H9 (cell line): Measurements from ENCODE around the gene GAS6. TPM values are rescaled to one million over a fixed set of nuclear protein-coding genes. Genes with fewer than 3 reads are reported as not detected.
A peak's percentile ranks its signal among the peaks of the same experiment; 100 is the strongest.

Experiments used
- DNase-seq: peaks from one replicate; pipeline ENCODE4 v3.0.0-alpha.2; 2017
- H2AFZ ChIP-seq: one replicate; pipeline ENCODE4 v1.6.1; 2013; ENCODE audit warnings: mild to moderate bottlenecking, low read length, control low read depth, moderate library complexity
- H2AK5ac ChIP-seq: 2 replicates; pipeline ENCODE4 v1.6.1; 2013; ENCODE audit warnings: low read length, control low read depth, mixed read lengths; ENCODE audit not compliant: insufficient read length
- H2BK120ac ChIP-seq: one replicate; pipeline ENCODE4 v1.6.1; 2013; ENCODE audit warnings: low read depth, mild to moderate bottlenecking, low read length, control low read depth, inconsistent platforms; ENCODE audit not compliant: poor library complexity, severe bottlenecking
- H2BK12ac ChIP-seq: 2 replicates; pipeline ENCODE4 v1.6.1; 2013; ENCODE audit warnings: low read length, control low read depth, mixed read lengths, low read depth; ENCODE audit not compliant: insufficient read length
- H2BK15ac ChIP-seq: 2 replicates; pipeline ENCODE4 v1.6.1; 2013; ENCODE audit warnings: low read depth, low read length, control low read depth
- H2BK20ac ChIP-seq: one replicate; pipeline ENCODE4 v1.6.1; 2013; ENCODE audit warnings: low read depth, mild to moderate bottlenecking, low read length, control low read depth, inconsistent platforms; ENCODE audit not compliant: poor library complexity, severe bottlenecking
- H2BK5ac ChIP-seq: 2 replicates; pipeline ENCODE4 v1.6.1; 2013; ENCODE audit warnings: low read length, control low read depth, mixed read lengths; ENCODE audit not compliant: insufficient read length
- H3K14ac ChIP-seq: 2 replicates; pipeline ENCODE4 v1.6.1; 2013; ENCODE audit warnings: low read length, control low read depth; ENCODE audit not compliant: insufficient read depth
- H3K18ac ChIP-seq: 2 replicates; pipeline ENCODE4 v1.6.1; 2013; ENCODE audit warnings: low read depth, mild to moderate bottlenecking, mixed read lengths, low read length, control low read depth; ENCODE audit not compliant: insufficient read length
- H3K23ac ChIP-seq: 2 replicates; pipeline ENCODE4 v1.6.1; 2013; ENCODE audit warnings: low read length, control low read depth, mixed read lengths, low read depth; ENCODE audit not compliant: insufficient read length
- H3K23me2 ChIP-seq: 2 replicates; pipeline ENCODE4 v1.6.1; 2013; ENCODE audit warnings: low read depth, mild to moderate bottlenecking, mixed read lengths, low read length, control low read depth; ENCODE audit not compliant: insufficient read length, poor library complexity, severe bottlenecking
- H3K27ac ChIP-seq: 2 replicates; pipeline ENCODE4 v1.5.1; 2013; ENCODE audit warnings: low read length, control low read depth, mixed read lengths, low read depth; ENCODE audit not compliant: insufficient read length
- H3K27me3 ChIP-seq: 2 replicates; pipeline ENCODE4 v1.6.1; 2013; ENCODE audit warnings: low read length, control low read depth, inconsistent platforms; ENCODE audit not compliant: insufficient read depth
- H3K4ac ChIP-seq: 2 replicates; pipeline ENCODE4 v1.6.1; 2013; ENCODE audit warnings: low read depth, mild to moderate bottlenecking, control low read depth, inconsistent platforms, low read length, moderate library complexity
- H3K4me1 ChIP-seq: 2 replicates; pipeline ENCODE4 v1.6.1; 2013; ENCODE audit warnings: low read length, control low read depth, inconsistent platforms; ENCODE audit not compliant: insufficient read depth
- H3K4me2 ChIP-seq: 2 replicates; pipeline ENCODE4 v1.6.1; 2013; ENCODE audit warnings: low read length, control low read depth, mixed read lengths; ENCODE audit not compliant: insufficient read length, insufficient read depth
- H3K56ac ChIP-seq: 2 replicates; pipeline ENCODE4 v1.6.1; 2013; ENCODE audit warnings: low read depth, mild to moderate bottlenecking, mixed read lengths, low read length, control low read depth; ENCODE audit not compliant: insufficient read length
- H3K79me1 ChIP-seq: 2 replicates; pipeline ENCODE4 v1.6.1; 2013; ENCODE audit warnings: low read depth, mild to moderate bottlenecking, moderate library complexity, low read length, control low read depth, inconsistent platforms; ENCODE audit not compliant: insufficient read depth, poor library complexity, severe bottlenecking
- H3K79me2 ChIP-seq: 2 replicates; pipeline ENCODE4 v1.6.1; 2013; ENCODE audit warnings: low read length, control low read depth, inconsistent platforms; ENCODE audit not compliant: insufficient read depth
- H3K9ac ChIP-seq: 2 replicates; pipeline ENCODE4 v1.6.1; 2013; ENCODE audit warnings: low read length, control low read depth, mixed read lengths; ENCODE audit not compliant: insufficient read length; ENCODE audit errors: extremely low read depth
- H3K9me3 ChIP-seq: one replicate; pipeline ENCODE4 v1.6.1; 2013; ENCODE audit warnings: low read depth, low read length, inconsistent platforms; ENCODE audit not compliant: control insufficient read depth
- H3T11ph ChIP-seq: one replicate; pipeline ENCODE4 v1.6.1; 2013; ENCODE audit warnings: mild to moderate bottlenecking, low read length, control low read depth, inconsistent platforms
- H4K20me1 ChIP-seq: one replicate; pipeline ENCODE4 v1.6.1; 2013; ENCODE audit not compliant: control insufficient read depth, insufficient read length, insufficient read depth
- H4K5ac ChIP-seq: 2 replicates; pipeline ENCODE4 v1.6.1; 2013; ENCODE audit warnings: low read depth, mild to moderate bottlenecking, mixed read lengths, low read length, control low read depth; ENCODE audit not compliant: insufficient read length
- H4K8ac ChIP-seq: replicated peaks from 2 replicates; pipeline ENCODE4 v1.6.1; 2013; ENCODE audit warnings: low read length, control low read depth, mixed read lengths, low read depth; ENCODE audit not compliant: insufficient read length
- H4K91ac ChIP-seq: 2 replicates; pipeline ENCODE4 v1.6.1; 2013; ENCODE audit warnings: low read depth, mild to moderate bottlenecking, moderate library complexity, mixed read lengths, low read length, control low read depth; ENCODE audit not compliant: insufficient read length
- H3K27ac Mint-ChIP-seq, 3 experiments: 2 replicates in 2 of 3; 3 replicates in 1 of 3; pipeline ENCODE4 v1.8.0; 2020 to 2021; ENCODE audit warnings: mixed read lengths in 3 of 3, mild to moderate bottlenecking in 1 of 3, moderate library complexity in 1 of 3
- H3K27me3 Mint-ChIP-seq: 2 replicates; pipeline ENCODE4 v1.8.0; 2021; ENCODE audit warnings: low read depth, mild to moderate bottlenecking, moderate library complexity, mixed read lengths
- H3K36me3 Mint-ChIP-seq, 3 experiments: 2 replicates in 2 of 3; 3 replicates in 1 of 3; pipeline ENCODE4 v1.8.0; 2020 to 2021; ENCODE audit warnings: low read depth in 3 of 3, mixed read lengths in 3 of 3; ENCODE audit not compliant: insufficient read depth in 1 of 3
- H3K4me1 Mint-ChIP-seq, 2 experiments: 2 replicates each; pipeline ENCODE4 v1.8.0; 2020; ENCODE audit warnings: mixed read lengths in 2 of 2
- H3K4me3 Mint-ChIP-seq, 2 experiments: 2 replicates in 1 of 2; 3 replicates in 1 of 2; pipeline ENCODE4 v1.8.0; 2020 to 2021; ENCODE audit warnings: mild to moderate bottlenecking in 2 of 2, mixed read lengths in 2 of 2, moderate library complexity in 1 of 2
- H3K9me3 Mint-ChIP-seq, 2 experiments: 2 replicates in 1 of 2; 3 replicates in 1 of 2; pipeline ENCODE4 v1.8.0; 2020; ENCODE audit warnings: mild to moderate bottlenecking in 2 of 2, mixed read lengths in 2 of 2, moderate library complexity in 1 of 2
- CTCF ChIP-seq: fragments of 200-600 bp; sonication (generic); conservative IDR thresholded peaks from 3 replicates; pipeline ENCODE4 v1.8.0; 2021; ENCODE audit warnings: antibody characterized with exemption, mild to moderate bottlenecking
- WGBS: extraction: QIAGEN DNeasy Blood & Tissue Kit; methylation state at CpG from one replicate; pipeline ENCODE4 v1.1.7; 2013; ENCODE audit warnings: missing lambda C conversion rate, low lambda C conversion rate, mixed read lengths; ENCODE audit not compliant: insufficient read length; ENCODE audit errors: extremely low coverage; 5-methylcytosine and 5-hydroxymethylcytosine counted together
- total RNA-seq: library from RNA; stranded (reverse); gene quantifications from 2 replicates; pipeline ENCODE4 v1.2.1, GENCODE V29; 2021

The GAS6 gene
- total RNA-seq, 1 experiment from 2014 or later = 20.5 TPM

GRCh38 chr13:113864273-113864890 lies 506 bp upstream of the GAS6 start:
- Histone ChIP-seq H3K27me3 (peaks cover 4% of the 10 kb centered on the region; the same call in 1 of the 2 replicates), H4K8ac (no peak overlapping the region), H2AK5ac (no peak overlapping the region), H4K5ac (no peak overlapping the region), H3K23me2 (peaks cover 7% of the 10 kb centered on the region), H2BK20ac (no peak overlapping the region), H2BK120ac (no peak overlapping the region), H3K56ac (no peak overlapping the region), H3K79me2 (no peaks in the 10 kb centered on the region), H3K18ac (no peak overlapping the region), H3K4ac (no peak overlapping the region), H3K9ac (no peak overlapping the region), H3T11ph (no peak overlapping the region), H2BK5ac (no peak overlapping the region), H2BK12ac (no peak overlapping the region), H2AFZ (no peak overlapping the region), H2BK15ac (no peak overlapping the region), H3K27ac (no peak overlapping the region), H4K20me1 (peaks cover 2% of the 10 kb centered on the region), H3K4me1 (peaks cover 12% of the 10 kb centered on the region; the same call in 1 of the 2 replicates), H3K4me2 (peak overlapping the region; percentile 66), H3K23ac (no peak overlapping the region), H3K14ac (no peak overlapping the region), H4K91ac (no peak overlapping the region), H3K9me3 (no peaks in the 10 kb centered on the region), H3K79me1 (no peaks in the 10 kb centered on the region)
- Mint-ChIP-seq H3K4me1 (peaks cover 41 to 44% of the 10 kb centered on the region in 2 experiments), H3K4me3 (peak overlapping the region; percentile 65 to 83), H3K36me3 (peaks cover 0 to 6% (median under 1%) of the 10 kb centered on the region in 3 experiments; a peak in 4 of 7 replicates), H3K27ac (no peak overlapping the region; a peak in 1 of 7 replicates), H3K9me3 (peaks cover 0 to 9% of the 10 kb centered on the region in 2 experiments; a peak in 2 of 5 replicates), H3K27me3 (peaks cover 42% of the 10 kb centered on the region)
- no peak for TF ChIP-seq CTCF
- WGBS = no CpG with 5 or more reads among the region's 10 CpGs
- DNase-seq = no peak
